Measurements from ENCODE around the gene ASIC3.

ASIC3 gene

GRCh38 chr7:151068069-151068773 lies 19.9 kb downstream of the ASIC3 start:
- Histone ChIP-seq H3K36me3 (ENCODE audit: insufficient read depth, low read length) (peaks cover 75% of the 10 kb centered on the region), H3K9ac (ENCODE audit: low read depth, low read length) (no peak overlapping the region), H3K4me1 (ENCODE audit: control insufficient read depth, insufficient read depth, low read length) (peaks cover 14% of the 10 kb centered on the region), H3K4me3 (ENCODE audit: low read length) (no peak overlapping the region), H3K9me3 (replicated peaks; ENCODE audit: low read length) (no peaks in the 10 kb centered on the region), H3K27me3 (ENCODE audit: control insufficient read depth, insufficient read depth, low read length) (no peaks in the 10 kb centered on the region), H3K4me2 (ENCODE audit: low read length) (no peak overlapping the region)

- H3K4me3 ChIP-seq (ENCODE audit: low read length) = no peak overlapping the region
- no peak overlapping the region for H3K9ac ChIP-seq (ENCODE audit: low read depth, low read length)
- H3K36me3 ChIP-seq (ENCODE audit: insufficient read depth, low read length) = peaks cover 83% of the 10 kb centered on the region
- no peak overlapping the region for H3K4me2 ChIP-seq (ENCODE audit: low read length)
- no peaks in the 10 kb centered on the region for H3K9me3 ChIP-seq (replicated peaks; ENCODE audit: low read length)
- no peaks in the 10 kb centered on the region for H3K27me3 ChIP-seq (ENCODE audit: control insufficient read depth, insufficient read depth, low read length)
- H3K4me1 ChIP-seq (ENCODE audit: control insufficient read depth, insufficient read depth, low read length) = peaks cover 11% of the 10 kb centered on the region
Measured at GRCh38 chr7:151069841-151070573, 21.7 kb downstream of the ASIC3 start.

GRCh38 chr7:151070574-151070960 lies 22.2 kb downstream of the ASIC3 start:
- Histone ChIP-seq H3K9ac (ENCODE audit: low read depth, low read length) (no peak overlapping the region), H3K4me1 (ENCODE audit: control insufficient read depth, insufficient read depth, low read length) (peaks cover 11% of the 10 kb centered on the region), H3K9me3 (replicated peaks; ENCODE audit: low read length) (no peaks in the 10 kb centered on the region), H3K27me3 (ENCODE audit: control insufficient read depth, insufficient read depth, low read length) (no peaks in the 10 kb centered on the region), H3K4me2 (ENCODE audit: low read length) (no peak overlapping the region), H3K36me3 (ENCODE audit: insufficient read depth, low read length) (peaks cover 83% of the 10 kb centered on the region), H3K4me3 (ENCODE audit: low read length) (no peak overlapping the region)

DNA sequence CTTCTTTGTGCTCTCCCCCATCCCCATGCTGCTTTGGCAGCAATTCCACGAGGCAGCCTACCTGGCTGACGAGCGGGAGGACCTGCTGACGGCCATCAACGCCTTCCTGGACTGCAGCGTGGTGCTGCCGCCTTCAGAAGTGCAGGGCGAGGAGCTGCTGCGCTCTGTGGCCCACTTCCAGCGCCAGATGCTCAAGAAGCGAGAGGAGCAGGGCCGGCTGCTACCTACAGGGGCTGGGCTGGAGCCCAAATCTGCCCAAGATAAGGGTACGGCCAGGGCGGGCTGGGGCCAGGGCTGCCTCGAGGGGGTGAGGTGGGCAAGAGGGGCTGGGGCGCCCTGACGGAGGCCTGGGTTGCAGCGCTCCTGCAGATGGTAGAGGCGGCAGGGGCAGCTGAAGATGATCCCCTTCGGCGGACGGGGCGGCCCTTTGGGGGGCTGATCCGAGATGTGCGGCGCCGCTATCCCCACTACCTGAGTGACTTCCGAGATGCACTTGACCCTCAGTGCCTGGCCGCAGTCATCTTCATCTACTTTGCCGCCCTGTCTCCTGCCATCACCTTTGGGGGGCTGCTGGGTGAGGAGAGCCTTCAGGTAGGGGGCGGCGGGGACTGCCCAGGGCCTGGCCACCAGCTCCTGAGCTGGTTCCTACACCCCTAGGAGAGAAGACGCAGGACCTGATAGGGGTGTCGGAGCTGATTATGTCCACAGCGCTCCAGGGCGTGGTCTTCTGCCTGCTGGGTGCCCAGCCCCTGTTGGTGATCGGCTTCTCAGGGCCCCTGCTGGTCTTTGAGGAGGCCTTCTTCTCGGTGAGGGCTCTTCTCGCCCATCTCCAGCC lies 22.9 kb downstream of the ASIC3 start:
- Histone ChIP-seq H3K4me2 (ENCODE audit: low read length) (no peak overlapping the region), H3K9me3 (replicated peaks; ENCODE audit: low read length) (no peaks in the 10 kb centered on the region), H3K4me1 (ENCODE audit: control insufficient read depth, insufficient read depth, low read length) (peaks cover 11% of the 10 kb centered on the region), H3K36me3 (ENCODE audit: insufficient read depth, low read length) (peaks cover 83% of the 10 kb centered on the region), H3K4me3 (ENCODE audit: low read length) (no peak overlapping the region), H3K9ac (ENCODE audit: low read depth, low read length) (no peak overlapping the region), H3K27me3 (ENCODE audit: control insufficient read depth, insufficient read depth, low read length) (no peaks in the 10 kb centered on the region)

DNA sequence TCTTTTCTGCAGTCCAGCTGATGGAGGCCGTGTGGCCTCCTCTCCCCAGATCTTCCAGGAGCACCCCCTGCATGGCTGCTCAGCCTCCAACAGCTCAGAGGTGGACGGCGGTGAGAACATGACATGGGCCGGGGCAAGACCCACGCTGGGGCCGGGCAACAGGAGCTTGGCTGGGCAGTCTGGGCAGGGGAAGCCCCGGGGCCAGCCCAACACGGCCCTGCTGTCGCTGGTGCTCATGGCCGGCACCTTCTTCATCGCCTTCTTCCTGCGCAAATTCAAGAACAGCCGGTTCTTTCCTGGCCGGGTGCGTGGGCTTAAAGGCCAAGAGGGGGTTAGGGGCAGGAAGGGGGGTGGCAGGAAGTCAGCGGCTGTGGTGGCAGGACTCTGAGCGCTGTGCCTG lies 25.7 kb downstream of the ASIC3 start:
- no peak overlapping the region for H3K9ac ChIP-seq (ENCODE audit: low read depth, low read length)
- H3K27me3 ChIP-seq (ENCODE audit: control insufficient read depth, insufficient read depth, low read length) = no peaks in the 10 kb centered on the region
- peaks cover 4% of the 10 kb centered on the region for H3K4me1 ChIP-seq (ENCODE audit: control insufficient read depth, insufficient read depth, low read length)
- peaks cover 75% of the 10 kb centered on the region for H3K36me3 ChIP-seq (ENCODE audit: insufficient read depth, low read length)
- H3K4me3 ChIP-seq (ENCODE audit: low read length) = no peak overlapping the region
- no peak overlapping the region for H3K4me2 ChIP-seq (ENCODE audit: low read length)
- H3K9me3 ChIP-seq (replicated peaks; ENCODE audit: low read length) = no peaks in the 10 kb centered on the region

- H3K4me1 ChIP-seq (ENCODE audit: control insufficient read depth, insufficient read depth, low read length) = peaks cover 12% of the 10 kb centered on the region
- peaks cover 66% of the 10 kb centered on the region for H3K36me3 ChIP-seq (ENCODE audit: insufficient read depth, low read length)
- no peaks in the 10 kb centered on the region for H3K27me3 ChIP-seq (ENCODE audit: control insufficient read depth, insufficient read depth, low read length)
- H3K9me3 ChIP-seq (replicated peaks; ENCODE audit: low read length) = no peaks in the 10 kb centered on the region
- H3K9ac ChIP-seq (ENCODE audit: low read depth, low read length) = no peak overlapping the region
- H3K4me3 ChIP-seq (ENCODE audit: low read length) = no peak overlapping the region
- H3K4me2 ChIP-seq (ENCODE audit: low read length) = no peak overlapping the region
Measured at GRCh38 chr7:151074817-151075661, 26.7 kb downstream of the ASIC3 start.

GRCh38 chr7:151075662-151075971 lies 27.3 kb downstream of the ASIC3 start:
- Histone ChIP-seq H3K4me3 (ENCODE audit: low read length) (no peak overlapping the region), H3K9me3 (replicated peaks; ENCODE audit: low read length) (no peaks in the 10 kb centered on the region), H3K4me2 (ENCODE audit: low read length) (no peak overlapping the region), H3K4me1 (ENCODE audit: control insufficient read depth, insufficient read depth, low read length) (peaks cover 12% of the 10 kb centered on the region), H3K9ac (ENCODE audit: low read depth, low read length) (no peak overlapping the region), H3K36me3 (ENCODE audit: insufficient read depth, low read length) (peaks cover 61% of the 10 kb centered on the region), H3K27me3 (ENCODE audit: control insufficient read depth, insufficient read depth, low read length) (no peaks in the 10 kb centered on the region)

DNA sequence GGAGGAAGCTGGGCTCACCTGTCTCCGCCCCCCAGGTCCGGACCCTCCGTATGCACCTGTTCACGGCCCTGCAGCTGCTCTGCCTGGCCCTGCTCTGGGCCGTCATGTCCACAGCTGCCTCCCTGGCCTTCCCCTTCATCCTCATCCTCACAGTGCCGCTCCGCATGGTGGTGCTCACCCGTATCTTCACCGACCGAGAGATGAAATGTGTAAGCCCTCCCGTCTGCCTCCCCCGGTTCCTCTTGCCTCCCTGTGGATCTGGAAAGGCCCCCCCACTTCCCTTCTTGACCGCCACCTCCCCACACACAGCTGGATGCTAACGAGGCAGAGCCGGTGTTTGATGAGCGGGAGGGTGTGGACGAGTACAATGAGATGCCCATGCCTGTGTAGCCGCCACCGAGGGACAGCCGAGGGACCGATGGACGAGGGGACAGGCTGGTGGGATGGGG lies 27.7 kb downstream of the ASIC3 start:
- Histone ChIP-seq H3K4me2 (ENCODE audit: low read length) (no peak overlapping the region), H3K9ac (ENCODE audit: low read depth, low read length) (no peak overlapping the region), H3K4me3 (ENCODE audit: low read length) (no peak overlapping the region), H3K4me1 (ENCODE audit: control insufficient read depth, insufficient read depth, low read length) (peaks cover 14% of the 10 kb centered on the region), H3K36me3 (ENCODE audit: insufficient read depth, low read length) (peaks cover 57% of the 10 kb centered on the region), H3K9me3 (replicated peaks; ENCODE audit: low read length) (no peaks in the 10 kb centered on the region), H3K27me3 (ENCODE audit: control insufficient read depth, insufficient read depth, low read length) (no peaks in the 10 kb centered on the region)

- H3K4me2 ChIP-seq (ENCODE audit: low read length) = no peak overlapping the region
- peaks cover 49% of the 10 kb centered on the region for H3K36me3 ChIP-seq (ENCODE audit: insufficient read depth, low read length)
- H3K4me1 ChIP-seq (ENCODE audit: control insufficient read depth, insufficient read depth, low read length) = peaks cover 25% of the 10 kb centered on the region
Measured at GRCh38 chr7:151076863-151077704, 28.8 kb downstream of the ASIC3 start.

DNA sequence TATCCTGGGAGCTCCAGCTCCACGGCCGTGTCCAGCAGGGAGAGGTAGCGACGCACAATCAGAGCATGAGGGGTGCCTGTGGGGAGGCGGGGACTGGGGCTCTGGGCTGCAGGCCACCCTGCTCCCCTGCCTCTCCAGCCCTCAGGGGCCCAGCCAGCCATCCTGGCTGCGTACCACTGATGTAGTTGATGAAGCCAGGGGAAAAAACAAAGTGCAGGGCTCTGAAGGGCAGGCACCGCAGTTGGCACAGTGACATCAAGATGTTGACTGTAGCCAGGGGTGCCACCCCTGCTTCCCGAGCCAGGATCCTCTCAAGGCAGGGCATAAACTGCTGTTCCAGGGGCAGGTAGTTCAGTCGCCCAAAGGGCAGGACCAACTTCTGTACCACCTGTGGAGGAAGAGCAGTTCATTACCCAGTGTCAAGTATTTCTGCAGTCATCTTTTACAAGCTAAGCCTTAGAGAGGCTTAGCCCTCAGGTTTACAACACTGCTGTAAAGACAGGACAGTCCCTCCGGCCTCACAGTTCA lies 29.4 kb downstream of the ASIC3 start:
- peaks cover 32% of the 10 kb centered on the region for H3K4me1 ChIP-seq (ENCODE audit: control insufficient read depth, insufficient read depth, low read length)
- H3K4me3 ChIP-seq (ENCODE audit: low read length) = no peak overlapping the region
- no peak overlapping the region for H3K4me2 ChIP-seq (ENCODE audit: low read length)
- no peak overlapping the region for H3K9ac ChIP-seq (ENCODE audit: low read depth, low read length)
- no peaks in the 10 kb centered on the region for H3K9me3 ChIP-seq (replicated peaks; ENCODE audit: low read length)
- no peaks in the 10 kb centered on the region for H3K27me3 ChIP-seq (ENCODE audit: control insufficient read depth, insufficient read depth, low read length)
- H3K36me3 ChIP-seq (ENCODE audit: insufficient read depth, low read length) = peaks cover 44% of the 10 kb centered on the region

More at GRCh38 chr7:151076863-151077704, 28.8 kb downstream of the ASIC3 start:
- Histone ChIP-seq H3K4me3 (ENCODE audit: low read length) (no peak overlapping the region), H3K9ac (ENCODE audit: low read depth, low read length) (no peak overlapping the region), H3K27me3 (ENCODE audit: control insufficient read depth, insufficient read depth, low read length) (no peaks in the 10 kb centered on the region), H3K9me3 (replicated peaks; ENCODE audit: low read length) (no peaks in the 10 kb centered on the region)

All from skeletal muscle satellite cell (primary cell).